Fibroblast of lung (primary cell): Measurements from ENCODE around the gene SYT9. TPM values are rescaled to one million over a fixed set of nuclear protein-coding genes. Genes with fewer than 3 reads are reported as not detected.

ENCODE experiments used
- DNase-seq, 2 donors: peaks; one replicate each; pipeline versions ENCODE4 v3.0.0 to v3.0.0-alpha.2; 2010; ENCODE audit warnings: low read depth in 2 of 2
- H2AFZ ChIP-seq: 2 replicates; pipeline ENCODE4 v1.5.1; 2012; ENCODE audit warnings: low read length, control low read depth, inconsistent platforms
- H3K27ac ChIP-seq: 2 replicates; pipeline ENCODE4 v1.5.1; 2011; ENCODE audit warnings: low read length, control low read depth; ENCODE audit not compliant: insufficient read depth
- H3K27me3 ChIP-seq: 2 replicates; pipeline ENCODE4 v1.5.1; 2011; ENCODE audit warnings: mild to moderate bottlenecking, low read length; ENCODE audit not compliant: control insufficient read depth, insufficient read depth
- H3K36me3 ChIP-seq: 2 replicates; pipeline ENCODE4 v1.5.1; 2011; ENCODE audit warnings: low read length; ENCODE audit not compliant: control insufficient read depth, insufficient read depth
- H3K4me1 ChIP-seq: 2 replicates; pipeline ENCODE4 v1.5.1; 2011; ENCODE audit warnings: low read length; ENCODE audit not compliant: control insufficient read depth, insufficient read depth; ENCODE audit errors: extremely low read depth
- H3K4me2 ChIP-seq: 2 replicates; pipeline ENCODE4 v1.5.1; 2011; ENCODE audit warnings: low read length, control low read depth; ENCODE audit not compliant: insufficient read depth; ENCODE audit errors: extremely low read depth
- H3K4me3 ChIP-seq, 4 experiments: fragments of 200-600 bp in 1 of 4; sonication (generic) in 1 of 4; replicated peaks in 1 of 4; 2 replicates each; pipeline ENCODE4 v1.5.1; 2011 to 2016; ENCODE audit warnings: low read length in 4 of 4, low read depth in 3 of 4, mild to moderate bottlenecking in 3 of 4, control low read depth in 2 of 4, inconsistent platforms in 1 of 4, mixed read lengths in 1 of 4; ENCODE audit not compliant: insufficient read depth in 1 of 4; ENCODE audit errors: control extremely low read depth in 1 of 4
- H3K79me2 ChIP-seq: 2 replicates; pipeline ENCODE4 v1.5.1; 2012; ENCODE audit warnings: mild to moderate bottlenecking, low read length, inconsistent platforms; ENCODE audit not compliant: control insufficient read depth, insufficient read depth
- H3K9ac ChIP-seq: 2 replicates; pipeline ENCODE4 v1.5.1; 2011; ENCODE audit warnings: mild to moderate bottlenecking, low read length, control low read depth; ENCODE audit not compliant: insufficient read depth
- H3K9me3 ChIP-seq: 2 replicates; pipeline ENCODE4 v1.5.1; 2012; ENCODE audit warnings: low read depth, low read length; ENCODE audit not compliant: control insufficient read depth, insufficient read depth
- H4K20me1 ChIP-seq: 2 replicates; pipeline ENCODE4 v1.5.1; 2011; ENCODE audit warnings: low read length; ENCODE audit not compliant: control insufficient read depth, insufficient read depth; ENCODE audit errors: extremely low read depth
- CTCF ChIP-seq, 2 donors: IDR thresholded peaks in 1 of 2; conservative IDR thresholded peaks in 1 of 2; 1 replicate in 1 of 2; 2 replicates in 1 of 2; pipeline ENCODE4 v1.5.1; 2011 to 2012; ENCODE audit warnings: low read length in 2 of 2, control low read depth in 1 of 2, inconsistent platforms in 1 of 2, low read depth in 1 of 2, mild to moderate bottlenecking in 1 of 2
- EZH2 ChIP-seq: IDR thresholded peaks from 2 replicates; pipeline ENCODE4 v1.5.1; 2012; ENCODE audit warnings: low read length, control low read depth, mild to moderate bottlenecking; ENCODE audit errors: missing control alignments
- polyA plus RNA-seq, 2 donors: library from polyadenylated mRNA; depleted of rRNA in 1 of 2; stranded (reverse) in 1 of 2; unstranded in 1 of 2; fragments of >200 nt; gene quantifications; 2 replicates each; pipeline ENCODE4 v1.2.1, GENCODE V29; 2011 to 2012; ENCODE audit warnings: missing spikeins in 1 of 2
- total RNA-seq: library from RNA; depleted of rRNA; stranded (reverse); fragments of >200 nt; gene quantifications from 2 replicates; pipeline ENCODE4 v1.2.1, GENCODE V29; 2014

SYT9 gene
- total and polyA plus RNA-seq, 2 donors (not counting 1 experiment from before 2014, with no cell fraction given) = not detected

DNA sequence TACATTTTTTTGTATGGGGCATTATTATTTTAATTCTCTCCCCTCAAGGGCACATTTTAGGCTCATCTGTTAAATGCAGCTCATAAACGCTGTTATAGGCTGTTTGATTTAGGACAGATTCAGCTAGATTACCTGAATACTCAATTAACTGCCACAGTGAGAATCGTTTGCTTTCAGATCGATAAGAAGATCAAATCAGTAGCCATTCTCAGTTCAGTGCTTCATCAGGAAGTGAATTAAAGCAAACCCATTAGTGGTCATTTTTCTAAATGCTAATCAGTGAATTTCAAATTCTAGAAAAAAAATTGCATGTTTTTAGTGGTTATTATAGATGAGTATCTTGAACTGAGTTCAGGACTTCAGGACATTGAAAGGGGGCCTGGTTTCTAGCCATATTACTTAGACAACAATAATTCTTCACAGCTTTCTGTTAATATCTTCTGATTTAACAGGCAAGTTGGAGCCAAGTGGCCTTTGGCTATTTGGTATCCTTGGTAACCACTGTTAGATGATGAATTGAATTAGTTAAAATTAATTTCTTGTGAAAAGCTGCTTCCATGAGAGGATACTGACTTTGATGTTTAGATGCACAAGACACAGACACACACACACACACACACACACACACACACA, 18.6 kb downstream of the SYT9 start:
- no peak for DNase-seq
- no peaks in the 10 kb centered on the region for H3K36me3 ChIP-seq

DNA sequence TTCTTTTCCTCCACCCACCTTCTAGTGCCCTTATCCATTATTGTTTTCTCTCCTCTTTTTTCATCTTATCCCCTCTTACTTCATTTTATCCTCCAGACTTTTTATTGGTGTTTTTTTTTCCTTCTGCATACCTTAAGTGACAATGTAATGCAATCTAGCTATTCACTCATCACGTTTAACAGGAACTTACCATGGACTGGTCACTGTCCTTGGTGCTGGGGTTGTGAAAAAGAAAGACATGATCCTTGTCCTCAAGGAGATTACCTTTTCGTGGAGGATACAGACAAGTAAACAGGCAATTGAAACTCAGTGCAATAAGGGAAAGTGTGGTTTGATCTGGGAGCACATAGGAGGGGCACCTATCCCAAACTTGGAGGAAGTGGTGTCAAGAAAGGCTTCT, 20.7 kb downstream of the SYT9 start:
- H3K36me3 ChIP-seq = no peaks in the 10 kb centered on the region
- H3K4me3 ChIP-seq = no peak overlapping the region
- no peak overlapping the region for H3K27ac ChIP-seq
- TF ChIP-seq EZH2 (no peak), CTCF (conservative IDR thresholded peaks at IDR 0.05 in 1 of 2, IDR thresholded peaks at IDR 0.05 in 1 of 2; ENCODE audit: low read depth in 1 of 2, low read length in 2 of 2) (no peak)
- H3K4me1 ChIP-seq = no peaks in the 10 kb centered on the region
- H3K9ac ChIP-seq = no peak overlapping the region
- H3K27me3 ChIP-seq = no peaks in the 10 kb centered on the region
- no peak overlapping the region for H3K4me2 ChIP-seq
- DNase-seq = no peak
- no peak overlapping the region for H2AFZ ChIP-seq
- H4K20me1 ChIP-seq = no peaks in the 10 kb centered on the region
- no peaks in the 10 kb centered on the region for H3K9me3 ChIP-seq
- no peaks in the 10 kb centered on the region for H3K79me2 ChIP-seq

More for the DNA sequence above, 18.6 kb downstream of the SYT9 start:
- H3K9ac ChIP-seq = no peak overlapping the region
- no peak overlapping the region for H3K4me3 ChIP-seq
- no peak overlapping the region for H3K4me2 ChIP-seq
- TF ChIP-seq EZH2 (no peak), CTCF (conservative IDR thresholded peaks at IDR 0.05 in 1 of 2, IDR thresholded peaks at IDR 0.05 in 1 of 2; ENCODE audit: low read depth in 1 of 2, low read length in 2 of 2) (no peak)
- no peaks in the 10 kb centered on the region for H3K79me2 ChIP-seq
- no peaks in the 10 kb centered on the region for H3K27me3 ChIP-seq
- H3K4me1 ChIP-seq = no peaks in the 10 kb centered on the region
- H2AFZ ChIP-seq = no peak overlapping the region
- H3K9me3 ChIP-seq = no peaks in the 10 kb centered on the region
- H4K20me1 ChIP-seq = no peaks in the 10 kb centered on the region
- no peak overlapping the region for H3K27ac ChIP-seq

DNA sequence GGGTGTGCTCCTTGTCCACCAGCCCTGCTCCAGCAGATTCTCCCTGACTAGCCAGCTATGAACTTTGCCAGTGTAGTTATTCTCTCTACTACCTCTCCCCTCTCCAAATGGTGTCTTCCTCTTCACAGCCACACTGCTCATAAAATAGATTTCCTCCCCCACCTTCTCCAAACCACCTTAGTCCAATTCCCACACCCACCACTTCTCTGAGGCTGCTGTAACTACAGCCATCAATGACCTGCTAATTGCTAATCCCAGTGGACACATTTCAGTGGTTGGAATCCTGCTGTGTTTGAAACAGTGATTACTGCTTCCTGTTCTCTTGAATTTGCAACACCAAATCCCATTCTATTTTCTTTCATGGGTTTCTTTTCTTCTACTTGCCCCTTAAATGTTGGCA, 23.4 kb downstream of the SYT9 start:
- no peaks in the 10 kb centered on the region for H4K20me1 ChIP-seq
- no peak overlapping the region for H2AFZ ChIP-seq
- DNase-seq = no peak
- H3K4me2 ChIP-seq = no peak overlapping the region
- H3K27me3 ChIP-seq = no peaks in the 10 kb centered on the region
- no peaks in the 10 kb centered on the region for H3K4me1 ChIP-seq
- no peaks in the 10 kb centered on the region for H3K9me3 ChIP-seq
- H3K36me3 ChIP-seq = no peaks in the 10 kb centered on the region
- no peak overlapping the region for H3K27ac ChIP-seq
- H3K9ac ChIP-seq = no peak overlapping the region
- no peak for TF ChIP-seq CTCF (conservative IDR thresholded peaks at IDR 0.05 in 1 of 2, IDR thresholded peaks at IDR 0.05 in 1 of 2; ENCODE audit: low read depth in 1 of 2, low read length in 2 of 2)
- TF ChIP-seq EZH2 = no peak
- H3K79me2 ChIP-seq = no peaks in the 10 kb centered on the region
- H3K4me3 ChIP-seq = no peak overlapping the region
